Prostate gland (tissue), 2 donors: ENCODE results near the gene BACE2.

ENCODE experiments used
- POLR2A ChIP-seq: fragments of 450-650 bp; IDR thresholded peaks from one replicate; pipeline ENCODE4 v1.6.1; 2016; ENCODE audit warnings: antibody characterized with exemption, mild to moderate bottlenecking
- TF ChIP-seq, protein P1 (sequence below), 4 experiments: fragments of 200-600 bp in 2 of 4; fragments of 450-650 bp in 2 of 4; sonication (generic) in 2 of 4; IDR thresholded peaks; 1 replicate in 3 of 4; 2 replicates in 1 of 4; pipeline ENCODE4 v1.5.1; 2016 to 2019; ENCODE audit warnings: antibody characterized with exemption in 4 of 4, mild to moderate bottlenecking in 2 of 4, moderate library complexity in 2 of 4

DNA sequence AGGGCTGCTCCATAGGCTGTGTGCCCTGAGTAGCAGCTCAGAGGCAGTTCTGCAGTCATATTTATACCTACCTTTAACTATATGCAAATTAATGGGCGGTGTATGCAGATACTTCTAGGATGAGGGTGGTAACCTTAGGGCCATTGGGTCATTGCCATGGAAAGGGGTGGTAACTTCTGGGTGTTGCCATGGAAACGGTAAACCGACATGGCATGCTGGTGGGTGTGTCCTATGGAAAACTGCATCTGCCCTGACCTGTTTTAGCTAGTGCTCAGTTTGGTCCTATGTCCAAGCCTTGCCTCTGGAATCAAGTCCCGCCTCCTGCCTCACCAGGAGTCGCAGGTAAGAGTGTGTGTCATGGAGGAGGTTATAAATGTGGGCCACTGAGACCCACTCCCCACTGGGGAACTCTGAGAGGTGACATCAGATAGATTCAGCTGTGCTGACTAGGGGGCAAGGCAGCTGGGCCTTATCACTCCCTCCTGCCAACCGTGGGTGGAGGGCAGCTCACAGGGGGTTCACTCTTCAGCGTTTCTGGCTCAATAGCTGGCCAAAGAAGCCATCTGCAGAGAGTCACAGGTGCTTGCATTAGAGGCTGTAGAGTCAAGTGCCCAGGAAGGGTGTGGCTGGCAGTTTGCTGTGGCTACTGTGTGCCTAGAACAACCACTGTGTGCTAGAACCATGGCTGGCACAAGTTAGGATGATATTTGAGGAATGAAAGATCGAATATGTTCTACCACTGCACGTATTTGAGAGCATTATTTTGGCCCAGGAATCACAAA, 19.0 kb downstream of the BACE2 start:
- TF ChIP-seq, protein P1, sequence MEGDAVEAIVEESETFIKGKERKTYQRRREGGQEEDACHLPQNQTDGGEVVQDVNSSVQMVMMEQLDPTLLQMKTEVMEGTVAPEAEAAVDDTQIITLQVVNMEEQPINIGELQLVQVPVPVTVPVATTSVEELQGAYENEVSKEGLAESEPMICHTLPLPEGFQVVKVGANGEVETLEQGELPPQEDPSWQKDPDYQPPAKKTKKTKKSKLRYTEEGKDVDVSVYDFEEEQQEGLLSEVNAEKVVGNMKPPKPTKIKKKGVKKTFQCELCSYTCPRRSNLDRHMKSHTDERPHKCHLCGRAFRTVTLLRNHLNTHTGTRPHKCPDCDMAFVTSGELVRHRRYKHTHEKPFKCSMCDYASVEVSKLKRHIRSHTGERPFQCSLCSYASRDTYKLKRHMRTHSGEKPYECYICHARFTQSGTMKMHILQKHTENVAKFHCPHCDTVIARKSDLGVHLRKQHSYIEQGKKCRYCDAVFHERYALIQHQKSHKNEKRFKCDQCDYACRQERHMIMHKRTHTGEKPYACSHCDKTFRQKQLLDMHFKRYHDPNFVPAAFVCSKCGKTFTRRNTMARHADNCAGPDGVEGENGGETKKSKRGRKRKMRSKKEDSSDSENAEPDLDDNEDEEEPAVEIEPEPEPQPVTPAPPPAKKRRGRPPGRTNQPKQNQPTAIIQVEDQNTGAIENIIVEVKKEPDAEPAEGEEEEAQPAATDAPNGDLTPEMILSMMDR (IDR thresholded peaks at IDR 0.05) = no peak
- TF ChIP-seq POLR2A = no peak
